ENCODE data around the gene KDM2B. TPM values are rescaled to one million over a fixed set of nuclear protein-coding genes. Genes with fewer than 3 reads are reported as not detected.
A peak's percentile ranks its signal among the peaks of the same experiment; 100 is the strongest.

KDM2B gene
- total and polyA plus RNA-seq, 2 experiments from 2014 or later: 59.4 to 161 TPM

DNA sequence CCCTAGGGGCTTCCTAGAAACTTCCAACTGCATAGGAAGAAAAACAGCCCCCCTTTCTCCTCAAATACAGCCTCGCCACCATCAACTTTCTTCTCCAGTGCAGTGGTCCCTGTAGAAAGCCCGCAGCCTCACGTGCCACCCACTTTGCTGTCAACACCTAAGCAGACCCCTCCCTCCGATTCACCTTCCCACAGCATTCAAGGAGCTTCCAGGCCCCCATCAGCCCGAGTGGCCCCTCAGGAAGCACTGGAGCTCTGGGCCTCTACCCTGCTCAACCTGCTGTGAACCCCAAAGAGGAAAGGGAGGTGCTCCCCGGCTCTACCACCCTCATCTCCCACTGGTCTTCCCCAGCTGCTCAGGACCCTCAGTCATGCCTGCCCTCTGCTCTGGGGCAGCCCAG lies 125.9 kb downstream of the KDM2B start:
- TF ChIP-seq NANOG (IDR thresholded peaks at IDR 0.05; ENCODE audit: borderline replicate concordance): no peak
- TF ChIP-seq, protein P1, sequence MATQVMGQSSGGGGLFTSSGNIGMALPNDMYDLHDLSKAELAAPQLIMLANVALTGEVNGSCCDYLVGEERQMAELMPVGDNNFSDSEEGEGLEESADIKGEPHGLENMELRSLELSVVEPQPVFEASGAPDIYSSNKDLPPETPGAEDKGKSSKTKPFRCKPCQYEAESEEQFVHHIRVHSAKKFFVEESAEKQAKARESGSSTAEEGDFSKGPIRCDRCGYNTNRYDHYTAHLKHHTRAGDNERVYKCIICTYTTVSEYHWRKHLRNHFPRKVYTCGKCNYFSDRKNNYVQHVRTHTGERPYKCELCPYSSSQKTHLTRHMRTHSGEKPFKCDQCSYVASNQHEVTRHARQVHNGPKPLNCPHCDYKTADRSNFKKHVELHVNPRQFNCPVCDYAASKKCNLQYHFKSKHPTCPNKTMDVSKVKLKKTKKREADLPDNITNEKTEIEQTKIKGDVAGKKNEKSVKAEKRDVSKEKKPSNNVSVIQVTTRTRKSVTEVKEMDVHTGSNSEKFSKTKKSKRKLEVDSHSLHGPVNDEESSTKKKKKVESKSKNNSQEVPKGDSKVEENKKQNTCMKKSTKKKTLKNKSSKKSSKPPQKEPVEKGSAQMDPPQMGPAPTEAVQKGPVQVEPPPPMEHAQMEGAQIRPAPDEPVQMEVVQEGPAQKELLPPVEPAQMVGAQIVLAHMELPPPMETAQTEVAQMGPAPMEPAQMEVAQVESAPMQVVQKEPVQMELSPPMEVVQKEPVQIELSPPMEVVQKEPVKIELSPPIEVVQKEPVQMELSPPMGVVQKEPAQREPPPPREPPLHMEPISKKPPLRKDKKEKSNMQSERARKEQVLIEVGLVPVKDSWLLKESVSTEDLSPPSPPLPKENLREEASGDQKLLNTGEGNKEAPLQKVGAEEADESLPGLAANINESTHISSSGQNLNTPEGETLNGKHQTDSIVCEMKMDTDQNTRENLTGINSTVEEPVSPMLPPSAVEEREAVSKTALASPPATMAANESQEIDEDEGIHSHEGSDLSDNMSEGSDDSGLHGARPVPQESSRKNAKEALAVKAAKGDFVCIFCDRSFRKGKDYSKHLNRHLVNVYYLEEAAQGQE (IDR thresholded peaks at IDR 0.05; ENCODE audit: unreplicated experiment): no peak
- TF ChIP-seq, protein P2, sequence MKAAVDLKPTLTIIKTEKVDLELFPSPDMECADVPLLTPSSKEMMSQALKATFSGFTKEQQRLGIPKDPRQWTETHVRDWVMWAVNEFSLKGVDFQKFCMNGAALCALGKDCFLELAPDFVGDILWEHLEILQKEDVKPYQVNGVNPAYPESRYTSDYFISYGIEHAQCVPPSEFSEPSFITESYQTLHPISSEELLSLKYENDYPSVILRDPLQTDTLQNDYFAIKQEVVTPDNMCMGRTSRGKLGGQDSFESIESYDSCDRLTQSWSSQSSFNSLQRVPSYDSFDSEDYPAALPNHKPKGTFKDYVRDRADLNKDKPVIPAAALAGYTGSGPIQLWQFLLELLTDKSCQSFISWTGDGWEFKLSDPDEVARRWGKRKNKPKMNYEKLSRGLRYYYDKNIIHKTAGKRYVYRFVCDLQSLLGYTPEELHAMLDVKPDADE (IDR thresholded peaks at IDR 0.05): no peak
- Mint-ChIP-seq H3K4me3 (no peak overlapping the region; the same call in 2 of the 3 replicates), H3K27ac (0 out of 2 replicates have a peak overlapping the region, but pooled peaks have one; percentile 38), H3K4me1 (peaks cover 22% of the 10 kb centered on the region; the same call in 2 of the 3 replicates), H3K9me3 (no peaks in the 10 kb centered on the region; the same call in 2 of the 3 replicates), H3K27me3 (ENCODE audit: insufficient read depth, low read depth, poor library complexity) (peaks cover 15% of the 10 kb centered on the region), H3K36me3 (ENCODE audit: low read depth) (peaks cover 22% of the 10 kb centered on the region)
- Histone ChIP-seq H3K9me2 (ENCODE audit: insufficient read depth) (no peaks in the 10 kb centered on the region), H3F3A (replicated peaks; ENCODE audit: low read depth) (no peaks in the 10 kb centered on the region), H2AFZ (no peak overlapping the region), H4K20me1 (replicated peaks; ENCODE audit: insufficient read depth) (peaks cover 51% of the 10 kb centered on the region), H3K4me1 (ENCODE audit: insufficient read depth) (no peaks in the 10 kb centered on the region), H3K4me3 (no peak overlapping the region), H3K36me3 (ENCODE audit: insufficient read depth) (peaks cover 6% of the 10 kb centered on the region; the same call in 1 of the 2 replicates), H3K27me3 (ENCODE audit: insufficient read depth) (no peaks in the 10 kb centered on the region), H3K79me2 (replicated peaks; ENCODE audit: insufficient read depth) (peaks cover 84% of the 10 kb centered on the region), H3K4me2 (no peak overlapping the region), H3K27ac (ENCODE audit: low read depth) (peak overlapping the region; percentile 63)
- no peak for ATAC-seq
- DNase-seq (ENCODE audit: low spot score): no peak

GRCh38 chr12:121453629-121454028 lies 127.2 kb downstream of the KDM2B start:
- no peak overlapping the region for H3K4me3 ChIP-seq
- H3K4me2 ChIP-seq: no peak overlapping the region
- DNase-seq (ENCODE audit: low spot score): peak; percentile 51

More at GRCh38 chr12:121453629-121454028, 127.2 kb downstream of the KDM2B start:
- Histone ChIP-seq H3K27ac (ENCODE audit: low read depth) (peak overlapping the region; percentile 66; the same call in 1 of the 2 replicates), H3K79me2 (replicated peaks; ENCODE audit: insufficient read depth) (peaks cover 82% of the 10 kb centered on the region), H3F3A (replicated peaks; ENCODE audit: low read depth) (no peaks in the 10 kb centered on the region), H3K9me2 (ENCODE audit: insufficient read depth) (no peaks in the 10 kb centered on the region), H3K36me3 (ENCODE audit: insufficient read depth) (no peaks in the 10 kb centered on the region; the same call in 1 of the 2 replicates), H3K4me1 (ENCODE audit: insufficient read depth) (no peaks in the 10 kb centered on the region), H2AFZ (no peak overlapping the region), H4K20me1 (replicated peaks; ENCODE audit: insufficient read depth) (peaks cover 43% of the 10 kb centered on the region), H3K27me3 (ENCODE audit: insufficient read depth) (no peaks in the 10 kb centered on the region)
- peaks cover 15% of the 10 kb centered on the region for H3K27me3 Mint-ChIP-seq (ENCODE audit: insufficient read depth, low read depth, poor library complexity)
- peaks cover 31% of the 10 kb centered on the region for H3K36me3 Mint-ChIP-seq (ENCODE audit: low read depth)
- H3K4me1 Mint-ChIP-seq: peaks cover 24% of the 10 kb centered on the region; the same call in 2 of the 3 replicates
- peak; percentile 16 to 42; a peak in 3 of 4 replicates for TF ChIP-seq CTCF (conservative IDR thresholded peaks at IDR 0.05; ENCODE audit: low read depth in 2 of 2)
- no peak for TF ChIP-seq EZH2phosphoT487 (IDR thresholded peaks at IDR 0.05; ENCODE audit: unreplicated experiment)
- no peak for TF ChIP-seq CREB1 (CRISPR knock-in tag; IDR thresholded peaks at IDR 0.05; ENCODE audit: low read depth)
- TF ChIP-seq JUNB (IDR thresholded peaks at IDR 0.05; ENCODE audit: unreplicated experiment): no peak
- no peak overlapping the region for H3K4me3 Mint-ChIP-seq
- no peaks in the 10 kb centered on the region; the same call in 2 of the 3 replicates for H3K9me3 Mint-ChIP-seq
- no peak overlapping the region for H3K27ac Mint-ChIP-seq
- peak; percentile 44 for ATAC-seq

Measured in GM23338 (cell line).